ENCODE data around the gene LILRB5. TPM values are rescaled to one million over a fixed set of nuclear protein-coding genes. Genes with fewer than 3 reads are reported as not detected.

LILRB5 gene
- total and polyA plus RNA-seq, 5 donors from 2014 or later: not detected

DNA sequence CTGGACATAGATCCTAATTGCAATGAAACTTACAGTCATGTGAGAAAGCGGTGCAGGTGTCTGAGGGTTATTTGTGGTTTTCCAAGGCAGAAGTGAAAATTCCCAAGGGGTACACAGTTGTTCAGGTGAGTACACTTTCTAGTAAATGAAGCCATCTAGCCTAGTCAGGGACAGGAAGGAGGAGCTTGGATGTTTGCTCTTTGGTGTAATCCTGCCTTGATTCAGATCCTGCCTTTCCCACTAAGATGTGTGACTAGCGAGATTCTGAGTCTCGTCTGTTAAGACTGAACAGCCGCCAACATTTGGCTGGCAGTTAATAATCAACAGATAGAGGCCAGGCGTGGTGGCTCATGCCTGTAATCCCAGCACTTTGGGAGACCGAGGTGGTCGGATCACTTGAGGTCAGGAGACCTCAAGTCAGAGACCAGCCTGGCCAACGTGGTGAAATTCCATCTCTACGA lies 53.9 kb downstream of the LILRB5 start:
- peak overlapping the region; percentile 15 to 100 (median 88) for H3K4me3 Mint-ChIP-seq
- DNase-seq (no peak), ATAC-seq (ENCODE audit: low read depth in 2 of 2) (no peak)
- H3K4me1 Mint-ChIP-seq: peaks cover 7 to 80% (median 49%) of the 10 kb centered on the region in 4 donors
- H3K27ac ChIP-seq (ENCODE audit: insufficient read depth, low read length, poor library complexity, severe bottlenecking): no peak overlapping the region
- peaks cover 60% of the 10 kb centered on the region for H3K36me3 ChIP-seq (ENCODE audit: control insufficient read depth, insufficient read depth, low read length)
- H3K9me3 Mint-ChIP-seq: no peaks in the 10 kb centered on the region
- H3K27me3 ChIP-seq (ENCODE audit: control insufficient read depth, insufficient read depth, low read length): no peaks in the 10 kb centered on the region
- H3K36me3 Mint-ChIP-seq: peaks cover 38% of the 10 kb centered on the region
- no peak overlapping the region for H3K4me3 ChIP-seq (ENCODE audit: low read depth, low read length)
- H3K27ac Mint-ChIP-seq: peak overlapping the region in 1 of 3 donors; percentile 71
- H3K27me3 Mint-ChIP-seq: no peaks in the 10 kb centered on the region
- H3K4me1 ChIP-seq (ENCODE audit: control insufficient read depth, insufficient read depth, low read length, poor library complexity, severe bottlenecking): peaks cover 66% of the 10 kb centered on the region
- no peaks in the 10 kb centered on the region for H3K9me3 ChIP-seq (ENCODE audit: control insufficient read depth in 2 of 2, low read length in 2 of 2)

DNA sequence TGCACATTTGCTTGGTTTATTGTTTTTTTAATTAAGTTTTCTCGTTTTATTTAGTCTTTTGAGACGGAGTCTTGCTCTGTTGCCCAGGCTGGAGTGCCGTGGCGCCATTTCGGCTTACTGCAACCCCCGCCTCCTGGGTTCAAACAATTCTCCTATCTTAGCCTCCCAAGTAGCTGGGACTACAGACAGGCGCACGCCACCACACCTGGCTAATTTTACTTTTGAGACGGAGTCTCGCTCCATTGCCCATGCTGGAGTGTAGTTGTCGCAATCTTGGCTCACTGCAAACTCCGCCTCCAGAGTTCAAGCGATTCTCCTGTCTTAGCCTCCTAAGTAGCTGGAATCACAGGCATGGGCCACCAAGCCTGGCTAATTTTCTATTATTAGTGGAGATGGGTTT lies 55.1 kb downstream of the LILRB5 start:
- H3K36me3 Mint-ChIP-seq: peaks cover 30% of the 10 kb centered on the region

DNA sequence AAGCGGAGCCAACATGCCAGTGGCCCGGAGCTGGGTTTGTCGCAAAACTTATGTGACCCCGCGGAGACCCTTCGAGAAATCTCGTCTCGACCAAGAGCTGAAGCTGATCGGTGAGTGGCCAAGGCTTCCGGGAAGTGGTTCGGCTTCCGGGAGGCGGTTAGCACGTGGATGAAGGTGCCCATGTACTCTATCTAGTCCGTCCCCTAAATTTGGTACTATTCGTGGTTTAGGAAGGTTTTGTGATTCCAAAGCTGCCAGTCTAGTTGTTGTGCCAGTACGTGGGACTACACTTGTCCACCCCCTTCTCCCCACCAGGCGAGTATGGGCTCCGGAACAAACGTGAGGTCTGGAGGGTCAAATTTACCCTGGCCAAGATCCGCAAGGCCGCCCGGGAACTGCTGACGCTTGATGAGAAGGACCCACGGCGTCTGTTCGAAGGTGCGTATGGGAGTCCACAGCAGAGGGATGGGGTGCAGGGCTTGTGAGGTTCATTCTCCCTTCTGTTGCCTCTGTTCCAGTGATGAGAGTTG lies 55.8 kb downstream of the LILRB5 start:
- Mint-ChIP-seq H3K36me3 (peaks cover 25% of the 10 kb centered on the region), H3K27me3 (no peaks in the 10 kb centered on the region), H3K9me3 (no peaks in the 10 kb centered on the region), H3K4me1 (peaks cover 7 to 61% (median 39%) of the 10 kb centered on the region in 4 donors), H3K4me3 (peak overlapping the region; percentile 93 to 100 (median 98)), H3K27ac (peak overlapping the region; percentile 99 to 100 (median 100))
- Histone ChIP-seq H3K4me3 (ENCODE audit: low read depth, low read length) (peak overlapping the region; percentile 92), H3K27me3 (ENCODE audit: control insufficient read depth, insufficient read depth, low read length) (no peaks in the 10 kb centered on the region), H3K9me3 (ENCODE audit: control insufficient read depth in 2 of 2, low read length in 2 of 2) (no peaks in the 10 kb centered on the region), H3K36me3 (ENCODE audit: control insufficient read depth, insufficient read depth, low read length) (peaks cover 42% of the 10 kb centered on the region), H3K4me1 (ENCODE audit: control insufficient read depth, insufficient read depth, low read length, poor library complexity, severe bottlenecking) (peaks cover 55% of the 10 kb centered on the region), H3K27ac (ENCODE audit: insufficient read depth, low read length, poor library complexity, severe bottlenecking) (peak overlapping the region; percentile 96)
- peak in 1 of 2 donors; percentile 15 for ATAC-seq (ENCODE audit: low read depth in 2 of 2)
- no peak for DNase-seq

More for the DNA sequence above, 55.1 kb downstream of the LILRB5 start:
- Histone ChIP-seq H3K9me3 (ENCODE audit: control insufficient read depth in 2 of 2, low read length in 2 of 2) (no peaks in the 10 kb centered on the region), H3K27ac (ENCODE audit: insufficient read depth, low read length, poor library complexity, severe bottlenecking) (peak overlapping the region; percentile 96), H3K36me3 (ENCODE audit: control insufficient read depth, insufficient read depth, low read length) (peaks cover 49% of the 10 kb centered on the region), H3K27me3 (ENCODE audit: control insufficient read depth, insufficient read depth, low read length) (no peaks in the 10 kb centered on the region), H3K4me1 (ENCODE audit: control insufficient read depth, insufficient read depth, low read length, poor library complexity, severe bottlenecking) (peaks cover 59% of the 10 kb centered on the region), H3K4me3 (ENCODE audit: low read depth, low read length) (peak overlapping the region; percentile 92)
- ATAC-seq (ENCODE audit: low read depth in 2 of 2) (no peak), DNase-seq (no peak)
- Mint-ChIP-seq H3K27me3 (no peaks in the 10 kb centered on the region), H3K4me3 (peak overlapping the region; percentile 93 to 100 (median 98)), H3K9me3 (no peaks in the 10 kb centered on the region), H3K27ac (peak overlapping the region in 2 of 3 donors; percentile 99 to 100), H3K4me1 (peaks cover 7 to 68% (median 41%) of the 10 kb centered on the region in 4 donors)

Other genes starting within 250 kb of the LILRB5 start
- not detected for gene VSTM1, start 193.4 kb downstream of the LILRB5 start, total RNA-seq
- not detected for gene VSTM1, start 193.4 kb downstream of the LILRB5 start, polyA plus RNA-seq
- not detected for gene TARM1, start 175.9 kb downstream of the LILRB5 start, total RNA-seq
- gene TARM1, start 175.9 kb downstream of the LILRB5 start, polyA plus RNA-seq: not detected
- not detected for gene OSCAR, start 156.5 kb downstream of the LILRB5 start, total RNA-seq
- gene OSCAR, start 156.5 kb downstream of the LILRB5 start, polyA plus RNA-seq: under 1 TPM in 3 of 4 donors, not detected in 1; 0.12 to 0.28 (median 0.13) TPM
- gene NDUFA3, start 154.4 kb downstream of the LILRB5 start, total RNA-seq: 65.7 TPM
- 100 to 1,000 TPM; 404 to 577 (median 444) TPM for gene NDUFA3, start 154.4 kb downstream of the LILRB5 start, polyA plus RNA-seq
- gene TFPT, start 141.6 kb downstream of the LILRB5 start, total RNA-seq: 15.0 TPM
- gene TFPT, start 141.6 kb downstream of the LILRB5 start, polyA plus RNA-seq: 10 to 100 TPM; 18.8 to 26.8 (median 23.9) TPM
- 57.8 TPM for gene PRPF31, start 141.5 kb downstream of the LILRB5 start, total RNA-seq
- gene PRPF31, start 141.5 kb downstream of the LILRB5 start, polyA plus RNA-seq: 10 to 100 TPM; 61.2 to 74.8 (median 69.6) TPM
- 56.9 TPM for gene CNOT3, start 119.5 kb downstream of the LILRB5 start, total RNA-seq
- gene CNOT3, start 119.5 kb downstream of the LILRB5 start, polyA plus RNA-seq: 1 to 10 TPM; 3.9 to 6.6 (median 5.9) TPM
- gene LENG1, start 97.6 kb downstream of the LILRB5 start, total RNA-seq: 9.3 TPM
- 10 to 100 TPM; 12.2 to 17.5 (median 13.8) TPM for gene LENG1, start 97.6 kb downstream of the LILRB5 start, polyA plus RNA-seq
- 1.1 TPM for gene TMC4, start 84.1 kb downstream of the LILRB5 start, total RNA-seq
- under 1 TPM in 3 of 4 donors, not detected in 1; 0.42 to 0.60 (median 0.49) TPM for gene TMC4, start 84.1 kb downstream of the LILRB5 start, polyA plus RNA-seq
- gene MBOAT7, start 67.7 kb downstream of the LILRB5 start, total RNA-seq: 25.8 TPM
- gene MBOAT7, start 67.7 kb downstream of the LILRB5 start, polyA plus RNA-seq: 10 to 100 TPM; 10.8 to 17.2 (median 15.0) TPM
- 10.1 TPM for gene TSEN34, start 66.0 kb downstream of the LILRB5 start, total RNA-seq
- gene TSEN34, start 66.0 kb downstream of the LILRB5 start, polyA plus RNA-seq: 10 to 100 TPM; 36.6 to 55.5 (median 49.7) TPM
- 1,161 TPM for gene RPS9, start 56.4 kb downstream of the LILRB5 start, total RNA-seq
- 1,000 to 10,000 TPM in 2 of 4 donors, 100 to 1,000 TPM in 2; 756 to 1,075 (median 892) TPM for gene RPS9, start 56.4 kb downstream of the LILRB5 start, polyA plus RNA-seq
- gene LILRB3, start 34.3 kb downstream of the LILRB5 start, total RNA-seq: 4.1 TPM
- gene LILRB3, start 34.3 kb downstream of the LILRB5 start, polyA plus RNA-seq: under 1 TPM in 3 of 4 donors, not detected in 1; 0.07 to 0.65 (median 0.17) TPM
- gene LILRA6, start 14.5 kb downstream of the LILRB5 start, total RNA-seq: not detected
- gene LILRA6, start 14.5 kb downstream of the LILRB5 start, polyA plus RNA-seq: under 1 TPM in 2 of 4 donors, not detected in 2; 0.11 to 0.13 TPM
- gene LILRB2, start 23.8 kb upstream of the LILRB5 start, total RNA-seq: not detected
- under 1 TPM in 1 of 4 donors, not detected in 3; 0.24 TPM for gene LILRB2, start 23.8 kb upstream of the LILRB5 start, polyA plus RNA-seq
- not detected for gene LILRA5, start 55.9 kb upstream of the LILRB5 start, total RNA-seq
- under 1 TPM in 1 of 4 donors, not detected in 3; 0.67 TPM for gene LILRA5, start 55.9 kb upstream of the LILRB5 start, polyA plus RNA-seq
- not detected for gene LILRA4, start 81.9 kb upstream of the LILRB5 start, total RNA-seq
- not detected for gene LILRA4, start 81.9 kb upstream of the LILRB5 start, polyA plus RNA-seq
- gene LAIR1, start 107.7 kb upstream of the LILRB5 start, total RNA-seq: 33.2 TPM
- gene LAIR1, start 107.7 kb upstream of the LILRB5 start, polyA plus RNA-seq: 10 to 100 TPM; 39.3 to 61.8 (median 45.3) TPM
- not detected for gene TTYH1, start 158.2 kb upstream of the LILRB5 start, total RNA-seq
- gene TTYH1, start 158.2 kb upstream of the LILRB5 start, polyA plus RNA-seq: under 1 TPM in 3 of 4 donors, not detected in 1; 0.17 to 1.00 (median 0.31) TPM
- 558 TPM for gene LENG8, start 191.9 kb upstream of the LILRB5 start, total RNA-seq
- 1 to 10 TPM; 3.9 to 8.6 (median 6.1) TPM for gene LENG8, start 191.9 kb upstream of the LILRB5 start, polyA plus RNA-seq
- gene LENG9, start 206.5 kb upstream of the LILRB5 start, total RNA-seq: 3.9 TPM
- under 1 TPM in 3 of 4 donors, not detected in 1; 0.21 to 0.73 (median 0.33) TPM for gene LENG9, start 206.5 kb upstream of the LILRB5 start, polyA plus RNA-seq
- not detected for gene CDC42EP5, start 216.0 kb upstream of the LILRB5 start, total RNA-seq
- not detected for gene CDC42EP5, start 216.0 kb upstream of the LILRB5 start, polyA plus RNA-seq
- gene LAIR2, start 245.6 kb upstream of the LILRB5 start, total RNA-seq: 62.2 TPM
- gene LAIR2, start 245.6 kb upstream of the LILRB5 start, polyA plus RNA-seq: 100 to 1,000 TPM; 123 to 365 (median 158) TPM

Data from CD4-positive, CD25-positive, alpha-beta regulatory T cell (primary cell).